ENCODE results near the gene SGTA. TPM values are rescaled to one million over a fixed set of nuclear protein-coding genes. Genes with fewer than 3 reads are reported as not detected.

SGTA gene
- polyA plus RNA-seq, 1 donor (not counting 4 experiments of a cell fraction or from before 2014, with no cell fraction given): 36.1 TPM

- no peaks in the 10 kb centered on the region for H3K9me3 ChIP-seq (ENCODE audit: control insufficient read depth, low read depth, low read length)
- FAIRE-seq: no peak
- H3K27ac ChIP-seq (ENCODE audit: control insufficient read depth, insufficient read depth, low read length): no peak overlapping the region
- H3K9ac ChIP-seq (ENCODE audit: control insufficient read depth, extremely low read depth, insufficient read depth, low read length): no peak overlapping the region
- H3K27me3 ChIP-seq (ENCODE audit: control insufficient read depth, extremely low read depth, insufficient read depth, low read length): no peaks in the 10 kb centered on the region
- H3K36me3 ChIP-seq (ENCODE audit: control insufficient read depth in 2 of 2, extremely low read depth in 1 of 2, insufficient read depth in 2 of 2, low read length in 2 of 2): peaks cover 18 to 22% of the 10 kb centered on the region in 2 experiments
- H3K4me3 ChIP-seq (ENCODE audit: control insufficient read depth in 2 of 3, extremely low read depth in 1 of 3, insufficient read depth in 2 of 3, low read depth in 1 of 3, low read length in 3 of 3): no peak overlapping the region
- TF ChIP-seq CTCF (optimal IDR thresholded peaks at IDR 0.05 in 1 of 3, IDR thresholded peaks at IDR 0.05 in 1 of 3, conservative IDR thresholded peaks at IDR 0.05 in 1 of 3; ENCODE audit: extremely low read depth in 1 of 3, insufficient read depth in 2 of 3, low read length in 3 of 3) (no peak), EZH2 (IDR thresholded peaks at IDR 0.05; ENCODE audit: low read length) (no peak)
- H3K79me2 ChIP-seq (ENCODE audit: control insufficient read depth, insufficient read depth, low read length): no peaks in the 10 kb centered on the region
- H3K4me2 ChIP-seq (ENCODE audit: control insufficient read depth, extremely low read depth, insufficient read depth, low read depth, low read length): no peak overlapping the region
- H3K9me1 ChIP-seq (ENCODE audit: control insufficient read depth, extremely low read depth, insufficient read depth, low read length): no peaks in the 10 kb centered on the region
- no peaks in the 10 kb centered on the region for H3K4me1 ChIP-seq (ENCODE audit: control insufficient read depth, extremely low read depth, insufficient read depth, low read length)
- no peaks in the 10 kb centered on the region for H4K20me1 ChIP-seq (ENCODE audit: control insufficient read depth, extremely low read depth, insufficient read depth, low read length)
- no peak overlapping the region for H2AFZ ChIP-seq (ENCODE audit: control insufficient read depth, low read length)
- no peak for DNase-seq (ENCODE audit: low read depth, low spot score)
- dilution Hi-C loops (cut with MboI; ENCODE audit: extremely low pct_ligation_motif_present, low sequenced_read_pairs): no loop called here
These were observed 30.4 kb upstream of the SGTA start for GRCh38 chr19:2813235-2814160.

- no peak for FAIRE-seq
- H3K4me1 ChIP-seq (ENCODE audit: control insufficient read depth, extremely low read depth, insufficient read depth, low read length): no peaks in the 10 kb centered on the region
- dilution Hi-C loops (cut with MboI; ENCODE audit: extremely low pct_ligation_motif_present, low sequenced_read_pairs): no loop called here
- no peak overlapping the region for H3K9ac ChIP-seq (ENCODE audit: control insufficient read depth, extremely low read depth, insufficient read depth, low read length)
- TF ChIP-seq CTCF (optimal IDR thresholded peaks at IDR 0.05 in 1 of 3, IDR thresholded peaks at IDR 0.05 in 1 of 3, conservative IDR thresholded peaks at IDR 0.05 in 1 of 3; ENCODE audit: extremely low read depth in 1 of 3, insufficient read depth in 2 of 3, low read length in 3 of 3): no peak
- TF ChIP-seq EZH2 (IDR thresholded peaks at IDR 0.05; ENCODE audit: low read length): no peak
- H3K27ac ChIP-seq (ENCODE audit: control insufficient read depth, insufficient read depth, low read length): no peak overlapping the region
- H3K27me3 ChIP-seq (ENCODE audit: control insufficient read depth, extremely low read depth, insufficient read depth, low read length): no peaks in the 10 kb centered on the region
- H2AFZ ChIP-seq (ENCODE audit: control insufficient read depth, low read length): no peak overlapping the region
- no peaks in the 10 kb centered on the region for H3K9me1 ChIP-seq (ENCODE audit: control insufficient read depth, extremely low read depth, insufficient read depth, low read length)
- no peaks in the 10 kb centered on the region for H4K20me1 ChIP-seq (ENCODE audit: control insufficient read depth, extremely low read depth, insufficient read depth, low read length)
- H3K36me3 ChIP-seq (ENCODE audit: control insufficient read depth in 2 of 2, extremely low read depth in 1 of 2, insufficient read depth in 2 of 2, low read length in 2 of 2): peaks cover 19 to 22% of the 10 kb centered on the region in 2 experiments
- no peak overlapping the region for H3K4me2 ChIP-seq (ENCODE audit: control insufficient read depth, extremely low read depth, insufficient read depth, low read depth, low read length)
- no peak overlapping the region for H3K4me3 ChIP-seq (ENCODE audit: control insufficient read depth in 2 of 3, extremely low read depth in 1 of 3, insufficient read depth in 2 of 3, low read depth in 1 of 3, low read length in 3 of 3)
- no peaks in the 10 kb centered on the region for H3K9me3 ChIP-seq (ENCODE audit: control insufficient read depth, low read depth, low read length)
- H3K79me2 ChIP-seq (ENCODE audit: control insufficient read depth, insufficient read depth, low read length): no peaks in the 10 kb centered on the region
- no peak for DNase-seq (ENCODE audit: low read depth, low spot score)
These were observed 29.6 kb upstream of the SGTA start for GRCh38 chr19:2812414-2813234.

Measured in keratinocyte (primary cell).